HG03108 (cell line): ENCODE data around the gene COL23A1.
"Not testable (repeated sequence)": the region's sequence is repeated elsewhere in the genome, so short reads cannot be mapped to it uniquely, and the experiment has no call there.

Experiments used
- ATAC-seq: cut with Tn5 transposase; IDR thresholded peaks from one replicate; pipeline ENCODE4 v1.9.1; 2021; ENCODE audit warnings: moderate library complexity; ENCODE audit not compliant: unreplicated experiment

The COL23A1 gene

DNA sequence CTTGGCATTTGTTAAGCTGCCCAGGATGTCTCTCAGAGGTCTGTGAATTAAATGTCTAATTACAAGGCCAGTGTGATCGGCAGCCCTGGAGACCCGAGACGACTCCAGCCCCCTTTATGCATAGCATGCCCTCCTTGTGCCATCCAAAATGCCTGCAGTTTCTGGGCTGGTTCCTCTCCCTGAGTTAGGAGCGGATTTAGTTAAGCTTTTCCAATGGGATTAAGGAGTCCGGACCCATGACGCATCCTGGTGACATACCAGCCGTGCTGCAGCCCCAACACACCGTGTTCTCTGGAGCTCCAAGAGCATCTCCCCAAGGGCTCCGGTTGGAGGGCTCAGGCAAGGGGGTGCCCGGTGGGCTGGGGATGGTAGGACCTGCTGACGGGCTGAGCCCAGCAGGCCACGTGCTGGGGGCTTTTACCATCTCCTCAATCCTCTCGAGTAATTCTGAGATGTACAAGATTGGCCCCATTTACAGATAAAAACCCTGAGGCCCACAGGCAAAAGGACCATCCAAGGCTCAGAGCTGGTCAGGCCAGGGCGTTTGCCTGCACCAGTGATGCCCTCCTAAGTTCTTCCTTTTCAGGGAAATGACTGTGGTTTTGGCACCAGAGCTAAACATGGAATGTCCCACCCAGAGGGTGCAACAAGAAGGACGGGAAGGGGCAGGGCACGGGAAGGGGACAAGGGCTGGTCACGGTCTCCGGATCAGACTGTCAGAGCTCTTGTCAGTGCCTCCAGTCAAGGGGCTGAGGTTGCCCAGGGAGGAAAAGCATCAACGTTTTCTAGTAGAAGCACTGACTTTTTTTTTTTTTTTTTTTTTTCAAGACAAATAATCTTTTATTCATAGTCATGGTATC lies 275.0 kb downstream of the COL23A1 start:
- no peak for ATAC-seq

DNA sequence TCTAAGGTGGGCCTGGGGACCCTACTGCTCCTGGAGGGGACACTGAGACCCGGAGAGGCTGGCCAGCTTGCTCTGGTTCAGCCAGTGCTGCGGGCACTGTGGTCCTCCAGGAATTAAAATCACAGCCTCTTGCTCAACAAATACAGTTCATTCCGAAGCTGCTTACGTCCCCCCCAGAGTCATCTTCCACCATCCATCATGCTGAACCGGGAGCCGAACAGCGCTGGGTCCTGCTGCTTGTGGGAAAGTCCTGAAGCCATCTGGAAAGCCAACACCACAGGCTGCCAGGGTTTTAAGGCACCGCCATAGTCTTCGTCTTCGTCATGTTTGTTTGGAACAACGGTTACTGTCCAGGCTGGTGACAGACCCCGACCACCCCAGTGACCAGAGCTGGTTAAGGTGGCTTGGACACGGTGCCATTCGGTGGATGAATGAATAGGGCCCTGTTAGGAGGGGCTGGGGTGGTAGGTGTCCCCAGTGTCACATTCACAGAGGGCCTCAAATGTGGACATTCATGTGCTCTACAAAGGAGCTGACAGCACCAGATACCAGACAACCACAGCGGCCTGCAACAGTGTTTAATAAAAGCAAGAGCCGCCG lies 276.0 kb downstream of the COL23A1 start:
- no peak for ATAC-seq

DNA sequence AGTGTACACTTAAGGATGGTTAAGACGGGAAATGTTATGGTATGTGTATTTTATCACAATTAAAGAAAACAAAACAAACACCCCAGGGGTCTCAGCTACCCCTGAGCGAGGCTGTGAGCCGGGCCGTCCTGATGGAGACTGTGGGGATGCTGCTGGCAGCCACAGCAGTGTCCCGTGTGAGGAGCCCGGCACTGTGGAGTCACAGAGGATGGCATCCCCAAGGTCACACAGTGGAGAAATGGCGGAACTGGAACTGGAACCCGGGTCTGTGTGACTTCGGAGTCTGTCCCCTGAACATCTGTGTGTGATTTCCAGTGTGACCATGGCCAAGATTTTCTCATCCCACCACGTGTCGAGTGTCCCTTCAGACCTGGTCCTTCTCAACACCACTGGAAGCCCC lies 276.9 kb downstream of the COL23A1 start:
- ATAC-seq: no peak

DNA sequence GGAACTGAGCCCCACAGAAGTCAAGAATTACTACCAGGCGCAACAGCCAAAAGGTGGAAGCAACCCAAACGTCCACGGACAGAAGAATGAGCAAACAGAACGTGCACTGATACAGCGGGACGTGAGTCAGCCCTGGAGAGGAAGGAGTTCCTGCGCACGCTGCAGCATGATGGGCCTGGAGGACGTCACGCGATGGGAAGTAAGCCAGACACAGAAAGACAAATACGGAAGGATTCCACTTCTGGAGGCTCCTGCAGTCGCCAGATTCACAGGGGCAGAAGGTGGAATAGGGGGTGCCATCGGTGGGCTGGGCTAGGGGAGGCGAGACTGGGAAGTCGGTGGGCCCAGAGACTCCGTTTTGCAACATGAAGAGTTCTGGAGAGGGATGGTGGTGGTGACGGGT lies 277.3 kb downstream of the COL23A1 start:
- no peak for ATAC-seq

DNA sequence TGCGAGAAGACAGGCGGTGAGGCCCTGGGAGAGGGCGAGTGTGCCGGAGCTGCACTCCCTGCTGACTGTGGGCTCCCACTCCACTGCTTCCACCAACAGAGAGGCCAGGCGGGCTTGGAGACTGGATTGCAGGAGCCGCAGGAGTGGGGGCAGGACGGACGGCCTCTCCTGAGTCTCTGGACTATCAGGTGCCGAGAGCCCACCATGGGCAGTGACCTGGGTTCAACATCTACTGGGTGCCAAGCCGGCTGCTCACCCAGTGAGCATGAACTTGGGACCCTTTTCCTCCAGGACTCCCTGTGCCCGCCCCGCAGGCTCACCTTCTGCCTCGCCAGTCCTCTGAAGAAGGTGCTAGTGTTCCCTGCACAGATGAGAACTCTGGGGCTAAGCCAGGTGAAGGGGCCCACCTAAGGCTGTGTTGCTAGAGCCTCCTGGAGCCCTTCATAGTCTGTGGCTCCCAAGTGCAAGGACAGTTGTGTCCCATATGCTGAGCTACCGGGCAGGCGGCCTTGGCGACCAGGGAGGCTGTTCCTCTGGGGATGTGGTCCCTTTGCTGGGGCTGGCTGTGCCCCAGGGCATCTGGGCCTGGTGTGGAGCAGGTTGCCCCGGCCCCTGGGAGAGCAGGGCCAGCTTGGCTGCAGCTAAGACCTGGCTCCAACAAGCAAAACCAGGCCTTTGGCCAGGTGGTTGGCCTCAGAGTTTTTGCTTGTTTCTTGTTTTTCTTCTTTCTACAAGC lies 279.9 kb downstream of the COL23A1 start:
- ATAC-seq: no peak

DNA sequence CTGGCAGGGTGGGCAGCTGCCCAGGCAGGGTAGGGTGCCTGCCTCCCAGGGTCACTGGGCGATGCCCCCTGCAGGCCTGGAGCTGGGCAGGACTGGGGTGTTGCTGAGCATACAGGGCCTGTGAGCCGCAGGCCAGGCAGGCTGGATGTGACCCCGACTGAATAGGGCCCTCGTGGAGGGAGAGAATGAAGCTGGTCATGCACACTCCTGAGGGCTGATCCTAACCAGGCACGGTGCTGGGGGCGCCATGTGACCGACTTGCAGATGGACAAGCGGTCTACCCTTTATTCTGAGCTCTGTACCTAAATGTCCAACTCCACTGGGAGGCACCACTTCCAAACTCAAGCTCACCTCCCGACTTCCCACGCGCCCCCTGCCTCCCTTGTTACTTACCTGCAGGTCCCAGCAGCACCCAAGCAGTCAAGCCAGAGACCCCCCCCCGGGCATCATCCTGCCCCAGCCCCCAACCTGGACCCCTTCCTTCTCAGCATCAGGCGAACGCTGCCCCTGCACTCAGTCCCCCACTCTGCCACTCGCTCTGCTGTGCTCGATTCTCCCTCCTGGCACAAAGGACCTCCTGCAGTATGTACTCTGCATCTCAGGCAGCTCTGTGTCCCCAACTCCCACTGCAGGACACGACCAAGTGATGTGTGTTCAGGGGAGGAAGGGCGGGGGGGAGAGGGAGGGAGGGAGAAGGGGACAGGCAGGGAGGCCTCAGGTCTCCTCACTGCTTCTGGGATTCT lies 280.8 kb downstream of the COL23A1 start:
- ATAC-seq: no peak

DNA sequence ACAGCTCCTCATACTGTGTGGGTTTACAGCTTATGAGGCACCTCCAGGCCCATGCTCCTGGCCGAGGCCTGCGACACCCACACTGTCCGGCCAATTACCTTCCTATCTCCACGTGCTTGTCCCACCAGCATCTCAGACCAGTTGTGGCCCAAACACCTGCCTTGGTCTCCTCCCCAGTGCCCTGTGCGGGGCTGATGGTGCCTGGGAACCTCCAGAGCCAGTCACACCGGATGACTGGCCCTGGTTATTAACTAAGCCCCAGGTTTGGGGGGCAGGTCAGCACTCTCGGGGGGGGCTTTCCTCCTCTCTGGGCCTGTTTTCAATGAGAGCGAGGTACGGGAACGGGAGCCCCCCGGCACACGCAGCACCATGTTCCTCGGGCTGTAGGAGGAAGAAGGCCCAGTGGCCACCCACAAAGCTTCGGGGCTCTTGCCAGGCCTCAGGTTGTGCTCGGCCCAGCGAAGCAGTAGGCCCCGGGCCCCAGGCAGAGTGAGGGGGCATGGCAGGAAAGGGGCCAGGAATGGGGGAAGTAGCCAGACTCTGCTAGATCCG lies 281.6 kb downstream of the COL23A1 start:
- no peak for ATAC-seq

DNA sequence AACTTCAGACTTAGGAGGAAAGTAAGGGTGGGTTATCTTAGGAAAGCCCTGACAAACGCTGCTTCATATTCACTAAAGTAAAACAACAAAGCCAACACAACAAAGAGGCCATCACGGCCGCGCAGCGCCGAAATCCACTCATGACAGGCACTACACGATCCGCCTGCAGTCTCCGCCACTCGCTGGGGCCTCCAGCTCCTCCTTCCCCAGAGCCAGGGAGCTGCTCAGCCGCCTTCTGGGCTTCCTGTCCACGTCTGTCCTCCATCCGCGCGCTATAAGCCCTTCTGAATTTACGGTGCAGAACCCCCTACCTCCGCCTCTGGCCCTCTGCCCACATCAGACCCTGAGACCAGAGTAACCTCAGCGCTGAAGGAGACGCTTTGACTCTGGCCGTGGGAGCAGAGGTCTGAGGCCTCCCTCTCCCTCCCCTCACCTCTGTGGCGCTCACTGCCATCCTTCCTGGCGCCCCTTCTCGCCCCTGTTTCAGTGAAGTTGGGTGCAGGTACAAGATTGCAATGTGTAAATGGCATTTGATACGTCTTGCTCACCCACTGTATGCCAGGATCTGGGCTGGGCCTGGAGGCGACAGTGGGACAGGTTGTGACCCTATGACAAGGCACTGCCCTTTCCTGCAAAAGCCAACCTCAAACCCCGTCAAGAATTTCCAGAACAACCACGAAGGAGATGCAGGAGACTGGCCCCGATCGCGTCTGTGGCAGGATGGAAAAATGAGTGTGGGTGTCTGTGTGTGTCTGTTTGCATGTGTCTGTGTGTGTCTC lies 282.7 kb downstream of the COL23A1 start:
- no peak for ATAC-seq

DNA sequence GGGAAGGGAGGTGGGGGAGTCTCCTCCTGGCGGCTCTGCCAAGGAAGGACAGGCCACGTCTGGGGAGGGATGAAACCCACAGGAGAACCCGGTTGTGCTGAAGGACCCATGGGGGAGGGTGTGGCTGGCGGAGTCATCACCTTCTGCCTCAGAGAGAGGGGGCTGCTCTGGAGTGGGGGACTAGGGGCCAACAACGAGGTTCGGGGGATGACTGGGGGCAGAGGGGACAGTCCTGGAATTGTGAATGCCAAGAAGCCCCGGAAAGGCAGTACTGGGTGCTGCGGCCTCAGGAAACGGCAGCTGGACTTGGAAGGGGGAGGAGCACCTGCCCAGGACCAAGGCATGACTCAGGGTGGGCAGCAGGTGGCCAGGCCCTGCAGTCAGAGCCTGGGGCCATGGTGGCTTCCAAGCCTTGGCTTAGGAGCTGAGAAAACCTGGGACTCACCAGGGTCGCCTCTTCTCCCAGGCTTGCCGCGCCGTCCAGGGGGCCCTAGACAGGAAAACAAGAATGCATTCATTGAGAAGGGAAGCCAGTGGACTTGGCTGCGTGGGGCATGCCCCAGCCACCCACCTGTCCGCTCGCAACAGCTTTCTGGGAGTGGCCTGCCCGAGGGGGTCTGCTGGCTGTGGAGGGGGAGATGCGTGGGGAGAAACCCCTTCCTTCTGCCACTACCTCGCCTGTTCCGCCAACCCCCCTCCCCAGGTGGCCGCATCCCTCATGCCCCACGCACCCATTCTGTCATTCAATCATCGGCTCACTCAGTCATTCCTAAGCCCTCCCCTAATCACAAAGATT lies 283.6 kb downstream of the COL23A1 start:
- no peak for ATAC-seq

DNA sequence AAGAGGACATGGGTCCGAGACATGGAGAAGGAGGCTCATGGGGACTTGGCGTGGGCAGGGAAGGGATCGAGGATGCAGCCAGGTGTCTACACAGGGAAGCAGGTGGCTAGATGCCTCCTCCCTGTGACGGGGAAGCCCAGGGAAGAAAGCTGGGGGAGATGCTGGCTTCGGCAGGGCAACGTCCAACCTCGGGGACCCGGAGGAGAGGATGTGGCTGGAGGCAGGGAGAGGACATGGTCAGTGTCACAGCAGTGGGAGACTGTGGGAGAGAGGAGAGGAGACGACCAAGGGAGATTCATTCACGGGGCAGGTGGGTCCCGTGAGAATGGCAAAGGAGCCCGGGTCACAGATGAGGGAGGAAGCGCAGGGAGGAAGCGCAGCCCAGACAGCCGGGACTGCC lies 284.4 kb downstream of the COL23A1 start:
- ATAC-seq: no peak

DNA sequence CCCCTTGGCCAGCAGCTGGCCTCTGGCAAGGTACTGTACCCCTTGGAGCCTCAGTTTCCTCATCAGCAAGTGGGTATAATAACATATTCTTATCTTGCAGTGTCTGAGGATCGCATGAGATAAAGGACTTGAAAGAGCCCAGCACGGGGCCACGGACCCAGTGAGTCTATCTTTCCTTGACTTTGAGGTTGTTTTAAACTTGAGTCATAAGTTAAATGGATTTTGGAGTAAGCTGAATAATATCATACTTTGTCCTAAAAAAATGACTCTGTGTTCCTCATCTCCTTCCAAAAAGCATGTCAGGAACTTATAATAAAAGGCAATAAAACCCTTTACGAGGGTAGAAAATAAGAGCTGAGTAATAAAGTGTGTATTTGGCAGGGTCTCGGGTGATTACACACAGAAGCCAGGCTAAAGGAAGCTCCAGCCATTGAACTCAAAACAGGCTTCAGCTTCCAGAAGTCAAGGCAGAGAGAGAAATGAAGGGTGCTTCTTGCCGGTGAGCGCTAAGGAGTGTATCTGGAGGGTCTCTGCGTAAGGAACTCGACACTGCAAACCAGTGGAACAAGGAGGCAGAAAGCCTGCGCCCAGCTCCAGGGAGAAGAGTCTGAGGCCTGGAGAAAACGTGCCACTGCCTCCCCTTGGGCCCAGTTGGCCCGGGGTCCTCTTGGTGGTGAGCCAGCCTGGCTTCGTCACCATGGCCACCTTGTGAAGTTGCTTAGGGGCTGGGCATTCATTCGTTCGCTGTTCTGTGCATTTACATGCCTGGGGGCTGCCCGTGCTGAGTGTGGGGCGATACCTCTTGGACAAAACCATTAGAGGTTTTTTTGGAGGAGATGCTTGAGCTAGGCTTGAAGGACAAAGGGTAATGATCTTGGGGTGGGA lies 285.2 kb downstream of the COL23A1 start:
- no peak for ATAC-seq

DNA sequence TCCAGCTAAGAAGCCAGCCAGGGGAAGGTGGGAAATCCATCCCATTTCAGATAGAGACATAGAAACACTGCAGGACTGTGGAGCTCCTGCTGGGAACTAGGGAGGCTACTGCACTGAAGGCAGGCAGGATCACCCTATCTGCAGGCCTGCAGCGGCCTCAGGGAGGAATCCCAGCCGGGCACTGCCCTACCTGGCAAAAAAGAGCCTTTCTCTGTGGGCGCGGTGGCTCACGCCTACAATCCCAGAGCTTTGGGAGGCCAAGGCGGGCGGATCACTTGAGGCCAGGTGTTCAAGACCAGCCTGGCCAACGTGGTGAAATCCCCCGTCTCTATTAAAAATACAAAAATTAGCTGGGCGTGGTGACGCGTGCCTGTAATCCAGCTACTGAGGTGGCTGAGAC lies 286.2 kb downstream of the COL23A1 start:
- no peak for ATAC-seq

DNA sequence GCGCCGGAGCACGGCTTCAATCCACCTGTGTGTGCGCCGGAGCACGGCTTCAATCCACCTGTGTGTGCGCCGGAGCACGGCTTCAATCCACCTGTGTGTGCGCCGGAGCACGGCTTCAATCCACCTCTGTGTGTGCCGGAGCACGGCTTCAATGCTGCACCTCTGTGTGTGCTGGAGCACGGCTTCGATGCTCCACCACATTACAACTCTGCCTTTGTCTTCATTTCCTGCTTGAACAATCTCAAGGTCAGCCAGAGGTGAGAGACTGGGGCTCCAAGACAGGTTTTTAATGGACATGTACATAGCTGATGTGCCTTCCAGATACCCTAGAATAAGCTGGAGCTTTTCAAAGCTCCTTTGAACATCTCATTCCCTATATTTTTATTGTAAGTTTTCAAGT lies 287.9 kb downstream of the COL23A1 start:
- not testable (repeated sequence) for ATAC-seq

DNA sequence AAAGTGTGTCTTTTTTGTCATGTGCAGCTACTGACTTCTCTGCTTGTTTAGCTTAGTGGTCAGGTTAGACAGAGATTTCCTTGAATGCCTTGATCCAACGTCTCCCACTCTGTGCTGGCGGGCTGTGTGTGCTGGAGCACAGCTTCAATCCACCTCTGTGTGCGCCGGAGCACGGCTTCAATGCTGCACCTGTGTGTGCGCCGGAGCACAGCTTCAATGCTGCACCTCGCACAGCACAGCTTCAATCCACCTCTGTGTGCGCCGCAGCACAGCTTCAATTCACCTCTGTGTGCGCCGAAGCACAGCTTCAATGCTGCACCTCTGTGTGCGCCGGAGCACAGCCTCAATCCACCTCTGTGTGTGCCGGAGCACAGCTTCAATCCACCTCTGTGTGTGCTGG lies 288.6 kb downstream of the COL23A1 start:
- ATAC-seq: no peak

DNA sequence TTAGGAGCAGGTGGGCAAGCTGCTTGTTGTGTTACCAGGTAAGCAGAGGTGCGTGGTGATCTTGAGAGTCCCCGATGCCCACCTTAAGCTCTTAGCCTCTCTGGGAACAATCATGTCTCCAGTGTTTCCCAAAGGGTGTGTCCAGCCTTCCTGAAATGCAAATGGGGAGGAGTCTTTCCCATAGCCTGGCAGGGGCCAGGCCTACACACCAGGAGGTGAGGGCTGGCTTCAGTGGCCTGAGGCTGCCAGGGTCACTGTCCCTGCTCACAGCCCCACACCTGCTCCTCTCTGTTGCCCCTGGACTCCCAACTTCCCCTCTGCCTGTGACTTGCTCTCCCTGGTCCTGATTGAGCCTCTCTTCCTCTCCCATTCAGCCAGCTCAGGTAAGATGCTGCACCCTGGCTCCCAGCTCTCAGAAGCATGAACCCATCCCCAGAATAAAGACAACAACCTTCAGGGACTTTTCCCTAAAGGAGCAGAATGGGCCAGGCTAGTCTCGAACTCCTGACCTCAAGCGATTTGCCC lies 291.8 kb downstream of the COL23A1 start:
- no peak for ATAC-seq

DNA sequence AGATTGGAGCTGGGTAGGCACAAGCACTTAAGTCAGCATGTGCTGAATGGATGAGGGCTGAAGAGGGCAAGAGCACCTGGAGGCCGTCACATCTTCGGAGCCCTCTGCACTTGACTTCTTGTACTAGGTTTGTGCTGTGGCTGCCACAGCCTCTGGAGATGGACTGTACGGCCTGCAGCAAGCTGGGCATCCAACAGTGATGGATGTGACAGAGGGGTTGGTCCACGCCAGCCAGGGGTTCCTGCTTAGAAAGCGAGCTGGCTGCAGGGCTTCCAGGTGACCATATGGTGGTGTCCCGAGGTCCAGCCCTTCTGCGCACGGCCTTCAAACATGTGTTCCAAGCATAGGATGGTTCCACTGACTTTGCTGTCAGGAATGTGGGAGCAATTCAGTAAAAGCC lies 292.4 kb downstream of the COL23A1 start:
- no peak for ATAC-seq

DNA sequence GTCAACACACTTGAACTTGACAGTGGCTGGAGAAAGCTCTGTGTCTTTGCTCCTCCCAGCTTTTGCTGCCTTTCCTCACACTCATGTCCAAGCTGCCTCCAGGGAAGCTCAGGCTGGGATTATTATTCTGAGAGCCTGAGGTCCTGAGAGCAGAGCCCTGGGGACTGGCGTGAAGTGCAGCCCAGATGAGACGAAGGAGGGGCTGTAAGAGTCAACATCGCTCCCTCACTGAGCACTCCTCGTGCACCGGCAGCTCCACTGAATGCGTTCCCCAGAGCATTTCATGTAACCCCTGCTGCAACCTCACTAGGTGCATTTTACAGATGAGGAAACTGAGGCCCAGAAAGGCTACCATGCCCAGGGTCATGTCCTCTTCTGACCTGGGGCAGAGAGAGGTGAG lies 294.1 kb downstream of the COL23A1 start:
- no peak for ATAC-seq

DNA sequence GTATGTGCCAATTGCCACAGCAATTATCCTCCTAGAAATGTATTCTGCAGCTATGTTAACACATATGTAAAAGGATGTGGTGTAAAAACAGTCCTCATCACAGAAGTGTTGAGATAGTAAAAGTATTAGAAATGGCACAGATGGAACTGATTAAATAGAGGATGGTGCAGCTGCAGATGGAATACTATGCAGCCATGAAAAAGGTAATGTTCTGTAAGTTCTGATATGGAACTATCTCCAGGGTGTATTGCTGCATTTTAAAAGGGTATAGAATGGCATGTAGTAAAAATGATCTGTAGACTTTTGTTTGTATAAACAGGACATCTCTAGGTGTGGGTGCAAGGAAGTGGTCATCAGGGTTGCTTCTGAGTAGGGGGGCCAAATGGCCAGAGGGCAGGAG lies 294.6 kb downstream of the COL23A1 start:
- ATAC-seq: no peak
